Omental fat pad (tissue), 4 donors: ENCODE measurements around the gene METTL23. TPM values are rescaled to one million over a fixed set of nuclear protein-coding genes. Genes with fewer than 3 reads are reported as not detected.

ENCODE experiments used
- ATAC-seq: fragments of 150-250 bp; one replicate; pipeline ENCODE4 v1.9.1; 2016; ENCODE audit warnings: mild to moderate bottlenecking, moderate library complexity; ENCODE audit not compliant: low FRiP score
- DNase-seq: peaks from one replicate; pipeline ENCODE4 v3.0.0-alpha.2; 2019; ENCODE audit warnings: low spot score
- CTCF ChIP-seq, 3 donors: fragments of 450-650 bp; IDR thresholded peaks; one replicate each; pipeline ENCODE4 v1.5.1; 2016 to 2017; ENCODE audit warnings: antibody characterized with exemption in 3 of 3, mild to moderate bottlenecking in 3 of 3, moderate library complexity in 2 of 3
- total RNA-seq, 4 donors: library from RNA; depleted of rRNA; stranded (reverse); fragments of >200 nt; gene quantifications; one replicate each; pipeline ENCODE4 v1.1.0, GENCODE V29; 2016

METTL23 gene
- total RNA-seq, 4 donors from 2014 or later = 13.6 to 30.2 (median 26.9) TPM

GRCh38 chr17:76683011-76683755, 43.5 kb upstream of the METTL23 start:
- no peak for DNase-seq

GRCh38 chr17:76683921-76684745, 42.5 kb upstream of the METTL23 start:
- DNase-seq = no peak
- ATAC-seq = no peak
- no peak for TF ChIP-seq CTCF (IDR thresholded peaks at IDR 0.05)

More at GRCh38 chr17:76683011-76683755, 43.5 kb upstream of the METTL23 start:
- ATAC-seq = no peak
- TF ChIP-seq CTCF (IDR thresholded peaks at IDR 0.05) = no peak

- ATAC-seq = no peak
- no peak for DNase-seq
- TF ChIP-seq CTCF (IDR thresholded peaks at IDR 0.05) = no peak
These were observed 41.9 kb upstream of the METTL23 start for GRCh38 chr17:76684756-76685155.

GRCh38 chr17:76685366-76685765, 41.3 kb upstream of the METTL23 start:
- TF ChIP-seq CTCF (IDR thresholded peaks at IDR 0.05) = no peak
- no peak for ATAC-seq
- no peak for DNase-seq

GRCh38 chr17:76685846-76686245, 40.8 kb upstream of the METTL23 start:
- no peak for TF ChIP-seq CTCF (IDR thresholded peaks at IDR 0.05)
- no peak for DNase-seq
- ATAC-seq = no peak

- ATAC-seq (no peak), DNase-seq (no peak)
- TF ChIP-seq CTCF (IDR thresholded peaks at IDR 0.05) = no peak
These were observed 39.9 kb upstream of the METTL23 start for GRCh38 chr17:76686538-76687297.
